WTC11 (cell line): ENCODE measurements around the gene GPC6. TPM values are rescaled to one million over a fixed set of nuclear protein-coding genes. Genes with fewer than 3 reads are reported as not detected.

Experiments used
- ATAC-seq: fragments of 200-7000 bp; cut with Tn5 transposase; 2 replicates; pipeline ENCODE4 v1.10.0; 2021; ENCODE audit warnings: mild to moderate bottlenecking, moderate library complexity
- CTCF ChIA-PET: fragments of 300-600 bp; sonication (Branson Sonifier 250); formaldehyde crosslinking; loops from one replicate; lab custom pipeline; 2021; ENCODE audit warnings: antibody characterized with exemption; lab: Charles Lee
- POLR2A ChIA-PET: fragments of 350-600 bp; sonication (Branson Sonifier 250); formaldehyde crosslinking; loops from one replicate; lab custom pipeline; 2021; ENCODE audit warnings: antibody characterized with exemption; lab: Charles Lee
- DNase-seq: peaks from one replicate; pipeline ENCODE4 v3.0.0; 2021; ENCODE audit warnings: low spot score
- H3K27ac Mint-ChIP-seq: 2 replicates; pipeline ENCODE4 v1.8.0; 2021; ENCODE audit warnings: mixed read lengths
- H3K27me3 Mint-ChIP-seq: 2 replicates; pipeline ENCODE4 v1.8.0; 2021; ENCODE audit warnings: low read depth, mild to moderate bottlenecking, moderate library complexity, mixed read lengths
- H3K36me3 Mint-ChIP-seq: 2 replicates; pipeline ENCODE4 v1.8.0; 2021; ENCODE audit warnings: mixed read lengths
- H3K4me1 Mint-ChIP-seq: 2 replicates; pipeline ENCODE4 v1.8.0; 2022; ENCODE audit warnings: mixed read lengths
- H3K4me3 Mint-ChIP-seq: 2 replicates; pipeline ENCODE4 v1.8.0; 2021; ENCODE audit warnings: mild to moderate bottlenecking, moderate library complexity, mixed read lengths
- H3K9me3 Mint-ChIP-seq: 2 replicates; pipeline ENCODE4 v1.8.0; 2021; ENCODE audit warnings: mixed read lengths
- ARID4B ChIP-seq: sonication (generic); formaldehyde crosslinking; IDR thresholded peaks from 2 replicates; pipeline ENCODE4 v1.8.0; 2023; ENCODE audit warnings: missing genetic modification reagents, mild to moderate bottlenecking, borderline replicate concordance
- ATF1 ChIP-seq: sonication (generic); formaldehyde crosslinking; IDR thresholded peaks from 2 replicates; pipeline ENCODE4 v1.8.1; 2023; ENCODE audit warnings: mild to moderate bottlenecking, moderate library complexity, missing genetic modification reagents
- CREM ChIP-seq: sonication (generic); formaldehyde crosslinking; IDR thresholded peaks from 2 replicates; pipeline ENCODE4 v1.8.1; 2022; ENCODE audit warnings: mild to moderate bottlenecking, missing genetic modification reagents, moderate library complexity
- FOXP4 ChIP-seq: sonication (generic); formaldehyde crosslinking; IDR thresholded peaks from 2 replicates; pipeline ENCODE4 v1.8.0; 2022; ENCODE audit warnings: mild to moderate bottlenecking, missing genetic modification reagents
- IRF2 ChIP-seq: sonication (generic); formaldehyde crosslinking; IDR thresholded peaks from 2 replicates; pipeline ENCODE4 v1.8.0; 2022; ENCODE audit warnings: low read depth, missing genetic modification reagents, borderline replicate concordance
- MXD4 ChIP-seq: fragments of 250-450 bp; sonication (Bioruptor Pico); IDR thresholded peaks from 2 replicates; pipeline ENCODE4 v1.8.0; 2021; ENCODE audit warnings: mild to moderate bottlenecking, moderate library complexity, borderline replicate concordance
- MYBL2 ChIP-seq: sonication (generic); formaldehyde crosslinking; IDR thresholded peaks from 2 replicates; pipeline ENCODE4 v1.8.1; 2023; ENCODE audit warnings: mild to moderate bottlenecking, moderate library complexity, missing genetic modification reagents
- NR2C2 ChIP-seq: sonication (generic); formaldehyde crosslinking; IDR thresholded peaks from 2 replicates; pipeline ENCODE4 v1.8.0; 2022; ENCODE audit warnings: mild to moderate bottlenecking, missing genetic modification reagents
- NR3C1 ChIP-seq: sonication (generic); formaldehyde crosslinking; conservative IDR thresholded peaks from 2 replicates; pipeline ENCODE4 v1.8.1; 2023; ENCODE audit warnings: low read depth, mild to moderate bottlenecking, missing genetic modification reagents
- OVOL2 ChIP-seq: fragments of 250-450 bp; sonication (Bioruptor Pico); IDR thresholded peaks from 2 replicates; pipeline ENCODE4 v1.9.0; 2021; ENCODE audit warnings: mild to moderate bottlenecking, borderline replicate concordance
- RORB ChIP-seq: fragments of 250-450 bp; sonication (Bioruptor Pico); IDR thresholded peaks from 2 replicates; pipeline ENCODE4 v1.9.0; 2021; ENCODE audit warnings: mild to moderate bottlenecking
- USF2 ChIP-seq: sonication (generic); formaldehyde crosslinking; IDR thresholded peaks from 2 replicates; pipeline ENCODE4 v1.8.1; 2023; ENCODE audit warnings: mild to moderate bottlenecking, missing genetic modification reagents, moderate library complexity
- ZBTB21 ChIP-seq: sonication (generic); formaldehyde crosslinking; IDR thresholded peaks from 2 replicates; pipeline ENCODE4 v1.8.1; 2023; ENCODE audit warnings: mild to moderate bottlenecking, missing genetic modification reagents, borderline replicate concordance
- ZNF121 ChIP-seq: sonication (generic); formaldehyde crosslinking; IDR thresholded peaks from 2 replicates; pipeline ENCODE4 v1.8.0; 2023; ENCODE audit warnings: missing genetic modification reagents
- ZNF263 ChIP-seq: sonication (generic); formaldehyde crosslinking; IDR thresholded peaks from 2 replicates; pipeline ENCODE4 v1.8.1; 2022; ENCODE audit warnings: low read depth, mild to moderate bottlenecking, moderate library complexity, missing genetic modification reagents
- ZNF425 ChIP-seq: fragments of 250-450 bp; sonication (Bioruptor Pico); conservative IDR thresholded peaks from 2 replicates; pipeline ENCODE4 v1.9.0; 2021; ENCODE audit warnings: mild to moderate bottlenecking
- ZSCAN18 ChIP-seq: fragments of 250-450 bp; sonication (Bioruptor Pico); IDR thresholded peaks from 2 replicates; pipeline ENCODE4 v2.1.2; 2022; ENCODE audit warnings: mild to moderate bottlenecking, moderate library complexity
- total RNA-seq: library from RNA; stranded (reverse); gene quantifications from 3 replicates; pipeline ENCODE4 v1.2.3, GENCODE V29; 2021

The GPC6 gene
- total RNA-seq, 1 experiment from 2014 or later = 19.5 TPM

GRCh38 chr13:93714171-93714570 lies 487.6 kb downstream of the GPC6 start (continued):
- no peak for TF ChIP-seq RORB (CRISPR knock-in tag)

- Mint-ChIP-seq H3K9me3 (peaks cover 41% of the 10 kb centered on the region), H3K4me3 (no peak overlapping the region), H3K4me1 (no peaks in the 10 kb centered on the region), H3K27me3 (no peaks in the 10 kb centered on the region; the same call in 1 of the 2 replicates), H3K36me3 (peaks cover 16% of the 10 kb centered on the region), H3K27ac (no peak overlapping the region)
- ATAC-seq = no peak
- TF ChIP-seq ZNF121 (CRISPR knock-in tag) (no peak), MXD4 (no peak), MYBL2 (CRISPR knock-in tag) (no peak)
- CTCF ChIA-PET = no interaction called here
- DNase-seq = no peak
- POLR2A ChIA-PET = no interaction called here
Measured at GRCh38 chr13:93715866-93716265, 489.3 kb downstream of the GPC6 start.

- Mint-ChIP-seq H3K4me3 (no peak overlapping the region), H3K36me3 (peaks cover 16% of the 10 kb centered on the region), H3K27me3 (no peaks in the 10 kb centered on the region; the same call in 1 of the 2 replicates), H3K4me1 (no peaks in the 10 kb centered on the region), H3K9me3 (peaks cover 36% of the 10 kb centered on the region), H3K27ac (no peak overlapping the region)
- ATAC-seq (no peak), DNase-seq (no peak)
- TF ChIP-seq ZSCAN18 (CRISPR knock-in tag) = no peak
- no peak for TF ChIP-seq ZNF263 (CRISPR knock-in tag)
- no peak for TF ChIP-seq ZNF425 (CRISPR knock-in tag)
- TF ChIP-seq ZBTB21 (CRISPR knock-in tag) = no peak
- no peak for TF ChIP-seq USF2 (CRISPR knock-in tag)
- TF ChIP-seq CREM (CRISPR knock-in tag) = no peak
- TF ChIP-seq NR2C2 (CRISPR knock-in tag) = no peak
- TF ChIP-seq IRF2 = no peak
- no peak for TF ChIP-seq ARID4B
- no peak for TF ChIP-seq MYBL2 (CRISPR knock-in tag)
- no peak for TF ChIP-seq OVOL2 (CRISPR knock-in tag)
- no peak for TF ChIP-seq NR3C1 (CRISPR knock-in tag)
- no peak for TF ChIP-seq ATF1 (CRISPR knock-in tag)
- no peak for TF ChIP-seq ZNF121 (CRISPR knock-in tag)
- no peak for TF ChIP-seq FOXP4
- ChIA-PET CTCF (no interaction called here), POLR2A (no interaction called here)
Measured at GRCh38 chr13:93716623-93717022, 490.0 kb downstream of the GPC6 start.
